IMR-90 (cell line): Measurements from ENCODE around the gene IDH3A.

Experiments
- CHD1 ChIP-seq: IDR thresholded peaks from 2 replicates; pipeline ENCODE4 v1.6.1; 2012; ENCODE audit warnings: low read depth, low read length, improper control_type of control experiment
- FOS ChIP-seq: fragments of 150-350 bp; IDR thresholded peaks from 2 replicates; pipeline ENCODE4 v1.6.1; 2016; ENCODE audit warnings: low read depth, low read length
- MXI1 ChIP-seq: IDR thresholded peaks from 2 replicates; pipeline ENCODE4 v1.6.1; 2012; ENCODE audit warnings: low read depth, mild to moderate bottlenecking, low read length, moderate library complexity, borderline replicate concordance
- POLR2A ChIP-seq: IDR thresholded peaks from 2 replicates; pipeline ENCODE4 v1.6.1; 2012; ENCODE audit warnings: mild to moderate bottlenecking, low read depth, low read length
- SMC3 ChIP-seq: fragments of 150-350 bp; IDR thresholded peaks from 2 replicates; pipeline ENCODE4 v1.6.1; 2016; ENCODE audit warnings: low read depth, mild to moderate bottlenecking, antibody characterized with exemption, low read length, moderate library complexity
- TF ChIP-seq, protein P1 (sequence below): conservative IDR thresholded peaks from 2 replicates; pipeline ENCODE4 v1.5.1; 2012; ENCODE audit warnings: mild to moderate bottlenecking, low read depth, low read length, improper control_type of control experiment

DNA sequence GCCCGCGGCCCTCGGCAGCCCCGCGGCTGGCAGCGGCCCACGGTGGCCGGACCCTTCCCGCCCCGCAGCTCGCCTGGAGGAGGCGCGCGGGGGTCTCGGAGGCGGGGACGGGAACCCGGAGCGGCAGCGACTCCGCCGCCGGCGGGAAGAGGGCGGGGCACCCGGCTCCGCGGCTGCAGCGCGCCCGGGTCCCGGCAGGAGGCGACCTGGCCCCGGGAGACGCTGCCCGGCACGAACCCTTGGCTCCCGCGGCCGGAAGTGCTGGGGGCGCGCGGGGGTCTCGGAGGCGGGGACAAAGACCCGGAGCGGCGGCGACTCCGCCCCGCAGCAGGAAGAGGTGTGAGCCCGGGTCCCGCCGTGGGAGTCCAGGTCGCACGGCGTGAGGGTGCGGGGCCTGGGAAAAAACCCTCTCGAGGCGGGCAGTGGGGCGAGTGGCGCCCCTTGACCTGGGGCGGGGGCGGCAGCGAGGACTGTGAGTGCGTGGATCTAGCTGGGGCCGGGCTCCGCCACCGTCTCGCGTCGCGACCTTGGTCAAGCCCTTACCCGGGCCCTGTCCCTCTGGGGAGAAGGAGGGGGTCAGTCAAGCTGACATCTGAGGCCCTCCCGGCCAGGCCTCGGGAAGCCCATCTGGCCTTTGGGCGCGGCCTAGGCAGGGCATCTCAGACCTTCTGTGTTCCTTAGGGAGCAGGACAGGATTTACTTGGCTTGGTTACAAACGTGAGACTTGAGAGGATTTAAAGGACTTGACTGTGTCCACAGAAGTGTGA is 17.7 kb upstream of the IDH3A start, which contains the start of gene CIB2:
- TF ChIP-seq, protein P1, sequence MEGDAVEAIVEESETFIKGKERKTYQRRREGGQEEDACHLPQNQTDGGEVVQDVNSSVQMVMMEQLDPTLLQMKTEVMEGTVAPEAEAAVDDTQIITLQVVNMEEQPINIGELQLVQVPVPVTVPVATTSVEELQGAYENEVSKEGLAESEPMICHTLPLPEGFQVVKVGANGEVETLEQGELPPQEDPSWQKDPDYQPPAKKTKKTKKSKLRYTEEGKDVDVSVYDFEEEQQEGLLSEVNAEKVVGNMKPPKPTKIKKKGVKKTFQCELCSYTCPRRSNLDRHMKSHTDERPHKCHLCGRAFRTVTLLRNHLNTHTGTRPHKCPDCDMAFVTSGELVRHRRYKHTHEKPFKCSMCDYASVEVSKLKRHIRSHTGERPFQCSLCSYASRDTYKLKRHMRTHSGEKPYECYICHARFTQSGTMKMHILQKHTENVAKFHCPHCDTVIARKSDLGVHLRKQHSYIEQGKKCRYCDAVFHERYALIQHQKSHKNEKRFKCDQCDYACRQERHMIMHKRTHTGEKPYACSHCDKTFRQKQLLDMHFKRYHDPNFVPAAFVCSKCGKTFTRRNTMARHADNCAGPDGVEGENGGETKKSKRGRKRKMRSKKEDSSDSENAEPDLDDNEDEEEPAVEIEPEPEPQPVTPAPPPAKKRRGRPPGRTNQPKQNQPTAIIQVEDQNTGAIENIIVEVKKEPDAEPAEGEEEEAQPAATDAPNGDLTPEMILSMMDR: peak; percentile 72
- TF ChIP-seq POLR2A (0 out of 2 replicates have a peak, but pooled peaks have one; percentile 30), FOS (no peak), SMC3 (peak; percentile 56), MXI1 (no peak), CHD1 (no peak)
